HEK293T (cell line): ENCODE results near the gene RAD51B.

Source experiments
- BHLHE40 ChIP-seq: fragments of 450-650 bp; IDR thresholded peaks from 2 replicates; pipeline ENCODE4 v1.6.1; 2016; ENCODE audit warnings: mild to moderate bottlenecking, moderate library complexity, borderline replicate concordance
- FOXM1 ChIP-seq: fragments of 450-650 bp; IDR thresholded peaks from 2 replicates; pipeline ENCODE4 v1.6.1; 2017; ENCODE audit warnings: mild to moderate bottlenecking, borderline replicate concordance
- SP1 ChIP-seq: fragments of 450-650 bp; IDR thresholded peaks from 2 replicates; pipeline ENCODE4 v1.6.1; 2017
- ZNF384 ChIP-seq: fragments of 450-650 bp; IDR thresholded peaks from 2 replicates; pipeline ENCODE4 v1.6.1; 2016
- TF ChIP-seq, protein P1 (sequence below): fragments of 450-650 bp; IDR thresholded peaks from 2 replicates; pipeline ENCODE4 v1.6.1; 2016

DNA sequence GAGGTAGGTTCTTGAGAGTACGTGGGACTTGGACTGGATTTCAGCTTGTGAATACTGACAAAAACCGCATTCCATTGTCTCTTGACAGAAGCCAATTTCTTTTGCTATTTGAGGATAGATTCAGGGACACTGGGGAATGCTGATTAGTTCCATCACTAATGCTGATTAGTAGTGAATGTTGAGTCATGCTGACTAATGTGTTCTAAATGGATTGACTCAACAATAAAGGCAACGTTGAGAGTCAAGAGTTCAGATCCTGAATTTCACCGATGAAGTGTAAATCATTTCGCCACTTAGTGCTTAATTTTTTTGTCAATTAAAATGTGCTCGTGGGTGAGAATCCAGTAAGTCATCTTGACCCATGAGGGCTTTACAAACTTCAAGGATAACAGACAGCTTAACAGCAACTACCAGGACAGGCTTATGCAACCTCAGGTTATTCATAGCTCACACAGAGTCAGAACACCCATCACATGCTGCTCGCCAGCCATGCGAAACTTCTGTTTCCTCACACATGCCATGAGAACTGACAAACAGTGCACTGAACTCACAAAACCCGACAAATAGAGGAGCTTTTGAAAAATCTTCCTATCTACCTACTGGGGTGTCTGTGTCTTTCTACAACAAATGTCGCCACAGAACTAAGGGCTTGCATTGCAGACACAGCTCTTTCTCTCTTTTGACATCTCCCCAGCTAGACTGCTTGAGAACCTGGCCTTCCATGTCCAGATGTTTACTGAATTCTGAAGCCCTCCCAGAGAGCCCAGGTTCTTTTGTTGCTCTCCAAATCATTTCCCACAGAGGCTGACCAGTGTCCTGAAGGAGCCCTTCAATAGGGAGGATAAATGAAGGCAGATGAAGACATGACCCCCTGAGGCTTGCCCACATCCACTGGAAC is 656.9 kb downstream of the RAD51B start:
- TF ChIP-seq FOXM1 = no peak
- TF ChIP-seq SP1 = no peak
- TF ChIP-seq ZNF384 = no peak
- TF ChIP-seq BHLHE40 = no peak
- TF ChIP-seq, protein P1, sequence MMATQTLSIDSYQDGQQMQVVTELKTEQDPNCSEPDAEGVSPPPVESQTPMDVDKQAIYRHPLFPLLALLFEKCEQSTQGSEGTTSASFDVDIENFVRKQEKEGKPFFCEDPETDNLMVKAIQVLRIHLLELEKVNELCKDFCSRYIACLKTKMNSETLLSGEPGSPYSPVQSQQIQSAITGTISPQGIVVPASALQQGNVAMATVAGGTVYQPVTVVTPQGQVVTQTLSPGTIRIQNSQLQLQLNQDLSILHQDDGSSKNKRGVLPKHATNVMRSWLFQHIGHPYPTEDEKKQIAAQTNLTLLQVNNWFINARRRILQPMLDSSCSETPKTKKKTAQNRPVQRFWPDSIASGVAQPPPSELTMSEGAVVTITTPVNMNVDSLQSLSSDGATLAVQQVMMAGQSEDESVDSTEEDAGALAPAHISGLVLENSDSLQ = no peak
